PC-3 (cell line): ENCODE results near the gene PDE3B. TPM values are rescaled to one million over a fixed set of nuclear protein-coding genes. Genes with fewer than 3 reads are reported as not detected.
A peak's percentile ranks its signal among the peaks of the same experiment; 100 is the strongest.

Source experiments
- ATAC-seq: fragments of 200-7000 bp; cut with Tn5 transposase; 2 replicates; pipeline ENCODE4 v1.9.1; 2020; ENCODE audit warnings: mild to moderate bottlenecking, moderate library complexity
- BruUV-seq: library from RNA; stranded (reverse); fragments of 400-500 nt; replicated peaks from 2 replicates; lab custom pipeline; 2021; lab: Mats Ljungman, UMichigan
- CTCF ChIA-PET: fragments of 300-600 bp; sonication (Branson Sonifier 250); formaldehyde crosslinking; loops from one replicate; lab custom pipeline; 2022; ENCODE audit warnings: antibody characterized with exemption; lab: Charles Lee
- POLR2A ChIA-PET: fragments of 300-600 bp; sonication (Branson Sonifier 250); formaldehyde crosslinking; loops from one replicate; lab custom pipeline; 2022; ENCODE audit warnings: antibody characterized with exemption; ENCODE audit not compliant: unreplicated experiment; lab: Charles Lee
- DNase-seq: peaks from one replicate; pipeline ENCODE4 v3.0.0-alpha.2; 2015
- H2AFZ ChIP-seq: fragments of 300-600 bp; sonication (generic); 2 replicates; pipeline ENCODE4 v1.6.0; 2016; ENCODE audit warnings: antibody characterized with exemption, low read length
- H3F3A ChIP-seq: fragments of 300-600 bp; sonication (generic); one replicate; pipeline ENCODE4 v1.6.0; 2017; ENCODE audit warnings: antibody characterized with exemption, low read length, control low read depth, mild to moderate bottlenecking; ENCODE audit not compliant: unreplicated experiment
- H3K27ac ChIP-seq: fragments of 300-600 bp; sonication (generic); 2 replicates; pipeline ENCODE4 v1.5.1; 2016; ENCODE audit warnings: mild to moderate bottlenecking, low read length
- H3K27me3 ChIP-seq: fragments of 300-600 bp; sonication (generic); 2 replicates; pipeline ENCODE4 v1.6.1; 2016; ENCODE audit warnings: low read length, mixed read lengths
- H3K36me3 ChIP-seq: fragments of 300-600 bp; sonication (generic); 2 replicates; pipeline ENCODE4 v1.6.1; 2016; ENCODE audit warnings: low read depth, mixed run types, low read length, mixed read lengths
- H3K4me1 ChIP-seq: fragments of 300-600 bp; sonication (generic); 2 replicates; pipeline ENCODE4 v1.5.1; 2016; ENCODE audit warnings: low read length; ENCODE audit not compliant: insufficient read depth
- H3K4me2 ChIP-seq: fragments of 300-600 bp; sonication (generic); 2 replicates; pipeline ENCODE4 v1.6.0; 2016; ENCODE audit warnings: low read length
- H3K4me3 ChIP-seq: fragments of 300-600 bp; sonication (generic); 2 replicates; pipeline ENCODE4 v1.5.1; 2016; ENCODE audit warnings: mild to moderate bottlenecking, low read length, mixed read lengths
- H3K79me2 ChIP-seq: fragments of 300-600 bp; sonication (generic); 2 replicates; pipeline ENCODE4 v1.6.1; 2017; ENCODE audit warnings: low read length, mixed read lengths
- H3K9ac ChIP-seq: fragments of 300-600 bp; sonication (generic); 2 replicates; pipeline ENCODE4 v1.6.0; 2016; ENCODE audit warnings: mild to moderate bottlenecking, low read length
- H3K9me2 ChIP-seq: fragments of 300-600 bp; sonication (generic); replicated peaks from 2 replicates; pipeline ENCODE4 v1.6.1; 2016; ENCODE audit warnings: mixed run types, low read length, mixed read lengths
- H3K9me3 ChIP-seq: fragments of 300-600 bp; sonication (generic); 2 replicates; pipeline ENCODE4 v1.6.1; 2016; ENCODE audit warnings: low read length, mixed read lengths
- H4K20me1 ChIP-seq: fragments of 300-600 bp; sonication (generic); 2 replicates; pipeline ENCODE4 v1.6.1; 2016; ENCODE audit warnings: low read length, mixed read lengths
- CTCF ChIP-seq: fragments of 300-600 bp; sonication (generic); conservative IDR thresholded peaks from 2 replicates; pipeline ENCODE4 v1.5.1; 2017; ENCODE audit warnings: antibody characterized with exemption, low read depth, mild to moderate bottlenecking, low read length
- EZH2 ChIP-seq: fragments of 300-600 bp; sonication (generic); IDR thresholded peaks from one replicate; pipeline ENCODE4 v1.6.1; 2017; ENCODE audit warnings: antibody characterized with exemption, mild to moderate bottlenecking, low read length; ENCODE audit not compliant: unreplicated experiment
- EZH2phosphoT487 ChIP-seq: fragments of 300-600 bp; sonication (generic); IDR thresholded peaks from 2 replicates; pipeline ENCODE4 v1.6.1; 2018; ENCODE audit warnings: mild to moderate bottlenecking, antibody characterized with exemption, low read length, borderline replicate concordance
- intact Hi-C: fragments of 100-400 bp; cut with micrococcal nuclease; formaldehyde crosslinking; loops from 2 replicates; pipeline ENCODE4 v1.9.0; 2023
- total RNA-seq: library from RNA; depleted of rRNA; stranded (reverse); fragments of >200 nt; gene quantifications from 2 replicates; pipeline ENCODE4 v1.2.3, GENCODE V29; 2014

PDE3B gene
- total RNA-seq, 1 experiment from 2014 or later: 0.11 TPM

- H3K4me2 ChIP-seq: no peak overlapping the region
- no peaks in the 10 kb centered on the region for H3F3A ChIP-seq
- no peak overlapping the region for H3K9ac ChIP-seq
- ChIA-PET CTCF (no interaction called here), POLR2A (no interaction called here)
- no peak overlapping the region for H3K27ac ChIP-seq
- no peaks in the 10 kb centered on the region for H4K20me1 ChIP-seq
- no peaks in the 10 kb centered on the region for H3K9me3 ChIP-seq
- no peaks in the 10 kb centered on the region for H3K27me3 ChIP-seq
- intact Hi-C loops: no loop called here
- no peak overlapping the region for H2AFZ ChIP-seq
- peaks cover 5% of the 10 kb centered on the region; the same call in 1 of the 2 replicates for H3K4me1 ChIP-seq
- no peak overlapping the region for H3K4me3 ChIP-seq
- TF ChIP-seq EZH2phosphoT487 (no peak), EZH2 (no peak), CTCF (no peak)
- no peak for DNase-seq
- no peaks in the 10 kb centered on the region for H3K9me2 ChIP-seq
- H3K79me2 ChIP-seq: 0 out of 2 replicates have a peak, but pooled peaks cover 8% of the 10 kb centered on the region
- H3K36me3 ChIP-seq: no peaks in the 10 kb centered on the region
- ATAC-seq: no peak
- no TSS peak for BruUV-seq
Measured at GRCh38 chr11:14886513-14886912, 242.9 kb downstream of the PDE3B start.

GRCh38 chr11:14891143-14892035 is 247.8 kb downstream of the PDE3B start:
- intact Hi-C loops: loop anchor here (1.0 to 10.0 kb wide), 3 partner anchors 99 to 371 kb away; partner anchors contain the start of genes PDE3B and PSMA1
- DNase-seq: peak; percentile 87
- CTCF ChIA-PET: interaction anchor here (1.6 kb wide), 1 partner anchor 17 kb away, joined by 18 read pairs; no protein-coding TSS in a partner anchor

More at GRCh38 chr11:14891143-14892035, 247.8 kb downstream of the PDE3B start:
- Histone ChIP-seq H3K27ac (peak overlapping the region; percentile 88), H3K9ac (peak overlapping the region; percentile 83), H3F3A (no peaks in the 10 kb centered on the region), H2AFZ (peak overlapping the region; percentile 97), H3K36me3 (no peaks in the 10 kb centered on the region), H3K9me2 (no peaks in the 10 kb centered on the region), H3K27me3 (no peaks in the 10 kb centered on the region), H3K4me2 (peak overlapping the region; percentile 96), H3K9me3 (no peaks in the 10 kb centered on the region), H3K4me3 (peak overlapping the region; percentile 75), H4K20me1 (no peaks in the 10 kb centered on the region), H3K4me1 (peaks cover 5% of the 10 kb centered on the region; the same call in 1 of the 2 replicates), H3K79me2 (0 out of 2 replicates have a peak, but pooled peaks cover 8% of the 10 kb centered on the region)
- TF ChIP-seq EZH2phosphoT487 (no peak), EZH2 (no peak), CTCF (no peak)
- POLR2A ChIA-PET: interaction anchor here (0.6 kb wide), 2 partner anchors 17 to 25 kb away, joined by 4 to 14 read pairs; no protein-coding TSS in a partner anchor
- peak; percentile 58 for ATAC-seq
- TSS peak; percentile 76 for BruUV-seq
